ENCODE data around the gene ZNF319. TPM values are rescaled to one million over a fixed set of nuclear protein-coding genes. Genes with fewer than 3 reads are reported as not detected.
A peak's percentile ranks its signal among the peaks of the same experiment; 100 is the strongest.

The ZNF319 gene
- total RNA-seq (2021) = 4.6 to 5.5 TPM (median 5.3 TPM) in 3 replicates
- Bru-seq, nascent RNA = percentile 57 among the genes with signal in this experiment
- long read RNA-seq, experiment 1, full-length matches to known transcripts = 9 of 17 reads
- long read RNA-seq, experiment 1, partial matches to known transcripts = 0 of 17 reads
- long read RNA-seq, experiment 1, other reads (novel, unspliced or antisense) = 8 of 17 reads
- long read RNA-seq, experiment 2, partial matches to known transcripts = 0 of 6 reads
- long read RNA-seq, experiment 2, other reads (novel, unspliced or antisense) = 6 of 6 reads
- long read RNA-seq, experiment 3 = 0 reads

GRCh38 chr16:57999971-58000705 is at the start of gene ZNF319:
TSS of gene ZNF319 (minus strand) at chr16:58000672. CDS start at chr16:57998265, 2,407 bp downstream.
- Mint-ChIP-seq H3K36me3 (peaks cover 18% of the 10 kb centered on the region), H3K27me3 (ENCODE audit: low read depth) (no peaks in the 10 kb centered on the region), H3K27ac (peak within 1 kb of the TSS; percentile 70), H3K9me3 (no peaks in the 10 kb centered on the region), H3K4me1 (peaks cover 23% of the 10 kb centered on the region), H3K4me3 (peak within 1 kb of the TSS; percentile 83)
- ATAC-seq (peak; percentile 0; the same call in 1 of the 2 replicates), DNase-seq (ENCODE audit: low spot score) (peak; percentile 20)
- ChIA-PET POLR2A (interaction anchor here (0.9 to 1.0 kb wide), 2 partner anchors 25 to 32 kb away, joined by 3 to 4 read pairs; no protein-coding TSS in a partner anchor), CTCF (interaction anchor here (0.6 to 6.1 kb wide), 23 partner anchors 10 to 424 kb away, joined by 3 to 56 read pairs (median 4); partner anchors contain the start of gene MMP15)
- no peak for TF ChIP-seq TCF7 (CRISPR knock-in tag; IDR thresholded peaks at IDR 0.05; ENCODE audit: low read depth)
- 0 out of 2 replicates have a peak, but pooled peaks have one; percentile 47 for TF ChIP-seq GABPB1 (CRISPR knock-in tag; IDR thresholded peaks at IDR 0.05)
- TF ChIP-seq HMGXB4 (CRISPR knock-in tag; IDR thresholded peaks at IDR 0.05) = peak; percentile 46; the same call in 1 of the 2 replicates
- TF ChIP-seq FOXP4 (CRISPR knock-in tag; IDR thresholded peaks at IDR 0.05) = peak; percentile 29; the same call in 1 of the 2 replicates
- TF ChIP-seq ESRRA (CRISPR knock-in tag; IDR thresholded peaks at IDR 0.05; ENCODE audit: borderline replicate concordance) = 0 out of 2 replicates have a peak, but pooled peaks have one; percentile 22

- CTCF ChIA-PET = interaction anchor here (1.1 to 4.7 kb wide), 5 partner anchors 17 to 72 kb away, joined by 4 to 36 read pairs (median 10); no protein-coding TSS in a partner anchor
- H3K4me3 Mint-ChIP-seq = no peak overlapping the region
Measured at GRCh38 chr16:58049232-58050185, 49.0 kb upstream of the ZNF319 start.

More at GRCh38 chr16:58049232-58050185, 49.0 kb upstream of the ZNF319 start:
- DNase-seq (ENCODE audit: low spot score) = no peak
- ATAC-seq = no peak
- Mint-ChIP-seq H3K9me3 (peaks cover 7% of the 10 kb centered on the region), H3K4me1 (peaks cover 20% of the 10 kb centered on the region), H3K27me3 (ENCODE audit: low read depth) (no peaks in the 10 kb centered on the region), H3K36me3 (peaks cover 2% of the 10 kb centered on the region; the same call in 1 of the 2 replicates), H3K27ac (peak overlapping the region; percentile 66; the same call in 1 of the 2 replicates)
- POLR2A ChIA-PET = interaction anchor here (1.1 to 1.4 kb wide), 2 partner anchors 22 to 79 kb away, joined by 3 to 4 read pairs; no protein-coding TSS in a partner anchor
- TF ChIP-seq HMGXB4 (CRISPR knock-in tag; IDR thresholded peaks at IDR 0.05) (no peak), IRF2 (CRISPR knock-in tag; IDR thresholded peaks at IDR 0.05; ENCODE audit: borderline replicate concordance, low read depth) (no peak)
